CD4-positive, alpha-beta T cell treated with Interleukin-12 subunit alpha and Interleukin-12 subunit beta, for 1 hour (primary cell): ENCODE measurements around the gene GRB2.
"Not testable (repeated sequence)": the region's sequence is repeated elsewhere in the genome, so short reads cannot be mapped to it uniquely, and the experiment has no call there.

Experiments used
- DNase-seq: peaks from one replicate; pipeline ENCODE4 v3.0.0-alpha.2; 2020

GRB2 gene

DNA sequence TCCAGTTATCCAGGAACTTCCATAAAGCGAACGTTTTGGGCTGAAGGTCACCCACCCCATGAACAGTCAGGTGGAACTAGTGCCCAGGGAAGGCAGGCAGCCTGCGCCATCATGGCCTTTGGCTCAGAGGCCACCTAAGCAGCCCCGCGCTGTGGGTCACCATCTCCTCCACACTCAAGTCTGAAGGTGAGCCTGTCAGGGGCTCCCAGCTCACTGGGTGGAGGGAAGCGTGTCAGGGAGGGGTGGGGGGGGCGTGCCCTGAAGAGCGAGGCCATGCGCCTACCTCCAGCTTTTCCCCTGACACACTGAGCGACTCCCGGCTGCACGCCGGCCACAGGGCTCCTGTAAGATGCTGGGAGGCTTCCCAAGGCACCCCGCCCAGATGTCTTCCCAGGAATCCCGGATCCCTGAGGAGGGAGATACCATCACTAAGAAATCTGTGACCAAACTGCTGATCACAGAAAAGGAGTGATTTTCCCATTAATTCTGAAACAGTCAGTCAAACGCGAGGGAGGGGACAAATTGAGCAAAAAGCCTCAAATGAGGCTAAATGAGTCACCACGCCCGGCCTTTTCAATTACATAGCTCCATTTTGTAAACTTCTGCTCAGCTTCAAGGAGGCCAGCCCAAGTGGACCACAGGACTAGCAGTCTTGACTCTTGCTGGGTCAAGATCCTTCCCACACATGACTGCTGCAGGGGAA lies 89.8 kb downstream of the GRB2 start:
- DNase-seq = no peak

DNA sequence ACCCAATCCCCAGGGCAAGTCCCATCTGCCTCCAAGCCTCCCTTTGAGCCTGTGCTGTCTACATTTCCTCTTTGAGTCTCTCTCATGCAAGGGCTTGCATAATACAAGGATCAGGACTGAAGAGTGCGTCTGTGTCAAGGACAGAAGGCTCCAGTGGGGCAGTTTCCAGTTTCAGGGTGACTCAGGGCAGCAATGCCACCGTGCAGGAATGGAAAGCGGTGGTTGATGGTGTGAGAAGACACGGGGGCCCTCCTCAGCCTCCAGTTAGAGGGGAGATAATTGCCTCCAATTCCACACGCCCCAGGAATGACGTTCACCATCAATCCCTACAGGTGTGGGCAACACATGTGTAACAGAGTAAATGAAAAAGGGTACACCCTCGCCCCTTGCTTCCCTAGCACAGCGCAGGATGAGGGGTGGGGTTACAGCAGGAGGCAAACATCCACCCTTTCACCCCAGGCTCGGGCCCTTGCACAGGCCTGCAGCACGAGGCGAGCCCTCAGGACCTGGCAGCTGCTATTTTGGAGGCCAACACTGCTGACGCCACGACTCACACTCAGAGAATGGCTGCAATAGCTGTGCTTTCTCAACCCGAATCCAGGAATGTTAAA lies 91.4 kb downstream of the GRB2 start:
- DNase-seq = peak; percentile 17

DNA sequence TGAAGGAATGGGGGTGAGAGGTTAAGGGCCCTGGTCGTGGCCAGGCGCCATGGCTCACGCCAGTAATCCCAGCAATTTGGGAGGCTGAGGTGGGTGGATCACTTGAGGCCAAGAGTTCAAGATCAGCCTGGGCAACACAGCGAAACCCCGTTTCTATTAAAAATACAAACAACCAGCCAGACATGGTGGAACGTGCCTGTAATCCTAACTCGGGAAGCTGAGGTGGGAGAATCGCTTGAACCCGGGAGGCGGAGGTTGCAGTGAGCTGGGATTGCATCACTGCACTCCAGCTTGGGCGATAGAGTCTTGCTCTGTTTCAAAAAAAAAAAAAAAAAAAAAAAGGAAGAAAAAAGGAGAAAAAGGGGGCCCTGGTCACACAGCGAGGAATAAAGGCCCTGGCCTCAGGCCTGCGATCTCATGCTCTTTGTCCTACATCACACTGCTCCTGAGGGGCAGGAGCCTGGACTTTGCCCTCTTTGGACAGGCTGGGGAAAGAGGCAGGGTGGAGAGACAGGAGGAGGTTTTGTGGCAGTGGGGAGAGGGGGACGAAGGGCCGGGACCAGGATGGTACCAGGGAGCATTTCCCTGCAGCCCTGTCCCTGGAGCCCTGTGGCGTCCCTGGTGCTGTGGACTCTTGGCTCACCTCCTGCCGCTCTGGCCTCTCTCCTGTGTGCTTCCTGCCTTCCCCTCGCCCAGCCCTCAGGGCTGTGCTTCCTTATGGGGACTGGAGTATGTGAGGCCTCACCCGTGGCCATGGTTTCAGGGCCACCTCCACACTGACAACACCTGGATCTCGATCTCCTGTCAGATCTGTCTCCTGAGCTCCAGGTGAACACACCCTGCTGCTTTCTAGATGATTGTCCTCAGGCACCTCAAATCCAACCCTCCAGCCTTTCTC lies 96.5 kb downstream of the GRB2 start:
- DNase-seq = no peak

DNA sequence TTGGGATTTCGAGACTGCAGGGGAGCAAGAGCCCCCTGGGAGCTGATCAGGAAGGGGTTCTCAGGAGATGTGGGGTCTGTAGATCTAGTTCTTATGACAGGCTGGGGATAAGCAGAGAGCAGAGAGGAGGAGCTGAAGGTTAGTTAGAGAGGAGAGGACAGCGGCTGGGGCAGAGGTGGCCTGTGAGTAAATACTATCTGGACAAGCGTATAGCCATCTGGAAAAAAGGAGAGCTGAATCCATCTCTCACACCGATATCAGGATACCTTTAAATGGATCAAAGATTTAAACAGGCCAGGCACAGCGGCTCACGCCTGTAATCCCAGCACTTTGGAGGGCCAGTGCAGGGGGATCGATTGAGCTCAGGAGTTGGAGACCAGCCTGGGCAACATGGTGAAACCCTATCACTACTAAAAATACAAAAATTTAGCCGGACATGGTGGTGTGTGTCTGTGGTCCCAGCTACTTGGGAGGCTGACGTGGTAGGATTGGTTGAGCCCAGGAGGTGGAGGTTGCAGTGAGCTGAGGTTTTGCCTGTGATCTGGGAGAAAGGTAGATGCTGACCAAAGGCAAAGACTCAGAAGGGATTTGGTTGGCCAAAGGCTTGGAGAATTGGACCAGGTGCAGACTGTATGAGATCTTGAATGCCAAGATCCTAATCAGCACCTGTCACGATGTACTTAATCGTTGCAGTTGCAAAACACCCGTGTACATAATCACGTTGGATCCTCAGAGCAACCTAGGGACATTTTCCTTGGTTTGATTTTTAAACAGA lies 97.3 kb downstream of the GRB2 start:
- DNase-seq = no peak

DNA sequence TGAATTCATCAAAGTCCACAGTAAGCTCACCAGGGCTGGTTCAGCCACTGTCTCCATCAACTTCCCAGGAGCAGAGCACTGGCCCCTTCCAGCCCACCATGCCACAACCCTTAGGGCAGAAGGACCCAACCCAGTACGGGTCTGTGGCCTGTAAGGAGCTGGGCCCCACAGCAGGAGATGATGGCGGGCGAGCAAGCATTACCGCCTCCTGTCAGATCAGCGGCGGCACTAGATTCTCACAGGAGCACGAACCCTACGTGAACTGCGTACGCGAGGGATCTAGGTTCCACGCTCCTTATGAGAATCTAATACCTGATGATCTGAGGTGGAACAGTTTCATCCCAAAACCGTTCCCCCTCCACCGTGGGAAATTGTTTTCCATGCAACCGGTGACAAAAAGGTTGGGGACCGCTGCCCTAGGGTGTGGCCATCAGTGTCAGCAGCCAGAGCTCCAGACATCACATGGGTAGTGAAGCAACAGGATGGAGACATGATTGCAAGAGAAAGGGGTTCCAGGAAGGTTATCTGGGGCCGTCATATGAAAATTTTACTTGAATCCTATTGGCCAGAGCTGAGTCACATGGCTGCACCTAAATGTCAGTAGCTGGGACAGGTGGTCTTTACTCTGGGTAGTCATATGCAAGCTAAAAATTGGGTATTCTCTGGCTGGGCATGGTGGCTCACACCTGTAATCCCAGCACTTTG lies 103.8 kb downstream of the GRB2 start:
- DNase-seq = no peak

DNA sequence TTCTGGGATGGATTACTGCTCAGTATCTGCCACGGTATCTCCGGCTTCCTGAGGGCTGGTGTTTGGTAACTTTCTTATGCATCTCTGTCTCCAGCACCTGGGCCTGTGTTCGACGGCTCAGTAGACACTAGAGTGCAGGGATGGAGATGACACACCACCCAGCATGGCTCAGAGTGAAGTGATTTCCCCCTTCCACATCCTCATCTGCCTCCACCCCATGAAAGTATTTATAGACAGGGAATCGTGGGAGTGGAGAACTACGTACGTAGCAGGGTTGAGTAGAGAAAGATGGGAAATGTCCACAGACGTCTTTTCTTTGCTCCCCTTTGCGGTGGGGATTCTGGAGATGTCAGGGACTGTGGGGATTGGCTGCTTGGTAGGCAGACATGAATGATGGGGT lies 104.4 kb downstream of the GRB2 start:
- no peak for DNase-seq

DNA sequence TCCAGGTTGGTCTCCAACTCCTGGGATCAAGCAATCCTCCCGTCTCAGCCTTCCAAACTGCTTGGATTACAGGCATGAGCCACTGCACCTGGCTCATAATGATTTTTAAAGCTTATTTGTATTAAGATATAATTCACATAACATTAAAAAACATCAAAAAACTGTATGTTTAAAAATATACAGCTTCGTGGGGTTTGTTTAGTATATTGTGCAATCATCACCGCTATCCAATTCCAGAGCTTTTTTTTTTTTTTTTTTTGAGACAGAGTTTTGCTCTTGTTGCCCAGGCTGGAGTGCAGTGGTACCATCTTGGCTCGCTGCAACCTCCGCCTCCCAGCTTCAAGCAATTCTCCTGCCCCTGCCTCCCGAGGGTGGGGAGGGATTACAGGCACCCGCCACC lies 105.2 kb downstream of the GRB2 start:
- no peak for DNase-seq

DNA sequence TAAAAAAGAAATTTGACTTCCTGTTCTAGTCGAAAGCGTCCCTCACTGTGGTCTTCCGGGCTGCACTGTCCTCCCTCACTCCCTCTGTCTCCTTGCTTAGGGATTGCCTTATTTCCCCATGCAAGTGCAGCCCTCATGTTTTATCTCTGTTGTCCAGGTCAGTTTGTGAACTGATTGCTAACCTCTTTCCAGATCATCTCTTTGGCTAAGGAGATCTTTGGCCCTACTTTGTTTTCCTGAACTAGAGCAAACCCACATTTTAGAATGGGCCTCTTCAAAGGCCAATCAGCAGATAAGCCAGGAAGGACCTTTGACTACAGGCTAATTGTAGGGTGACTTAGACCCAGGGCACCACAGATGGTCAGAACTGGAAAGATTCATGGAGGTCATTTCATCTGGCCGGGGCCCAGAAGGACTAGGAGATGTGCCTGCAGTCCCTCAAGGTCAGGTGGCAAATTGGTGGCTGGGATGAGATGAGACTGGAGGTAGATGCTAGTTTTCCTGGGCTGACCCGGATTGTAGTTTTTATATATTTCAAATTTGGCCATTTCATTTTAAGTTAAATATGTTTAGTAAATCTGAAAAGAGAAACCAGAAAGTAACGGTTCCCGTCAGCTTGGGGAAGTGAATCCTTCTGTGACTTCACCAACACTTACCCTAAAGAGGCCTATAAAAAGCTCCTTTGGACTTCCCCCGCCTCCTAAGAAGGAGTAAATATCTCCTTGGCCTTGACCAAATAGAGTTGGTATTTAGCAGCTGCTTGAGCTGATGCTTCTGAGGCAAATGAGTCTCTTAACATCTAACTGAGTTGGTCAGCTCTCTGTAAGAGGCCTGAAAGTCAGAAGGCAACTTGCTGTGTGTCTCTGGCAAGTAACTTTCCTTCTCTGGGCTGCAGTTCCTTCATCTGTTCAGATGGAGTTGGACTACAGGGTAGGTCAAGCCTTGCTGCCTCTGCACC lies 110.0 kb downstream of the GRB2 start:
- no peak for DNase-seq

DNA sequence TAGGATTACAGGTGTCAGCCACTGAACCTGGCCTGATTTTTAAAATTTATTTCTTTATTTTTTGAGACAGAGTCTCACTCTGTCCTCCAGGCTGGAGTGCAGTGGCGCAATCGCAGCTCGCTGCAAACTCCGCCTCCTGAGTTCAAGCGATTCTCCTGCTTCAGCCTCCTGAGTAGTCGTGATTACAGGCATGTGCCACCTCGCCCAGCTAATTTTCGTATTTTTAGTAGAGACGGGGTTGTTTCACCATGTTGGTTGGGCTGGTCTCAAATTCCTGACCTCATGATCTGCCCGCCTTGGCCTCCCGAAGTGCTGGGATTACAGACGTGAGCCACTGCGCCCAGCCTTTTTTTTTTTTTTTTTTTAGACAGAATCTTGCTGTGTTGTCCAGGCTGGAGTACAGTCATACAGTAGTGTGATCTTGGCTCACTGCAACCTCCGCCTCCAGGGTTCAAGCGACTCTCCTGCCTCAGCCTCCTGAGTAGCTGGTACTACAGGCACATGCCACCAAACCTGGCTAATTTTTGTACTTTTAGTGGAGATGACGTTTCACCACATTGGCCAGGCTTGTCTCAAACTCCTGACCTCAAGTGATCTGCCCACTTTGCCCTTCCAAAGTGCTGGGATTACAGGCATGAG lies 112.5 kb downstream of the GRB2 start:
- not testable (repeated sequence) for DNase-seq

DNA sequence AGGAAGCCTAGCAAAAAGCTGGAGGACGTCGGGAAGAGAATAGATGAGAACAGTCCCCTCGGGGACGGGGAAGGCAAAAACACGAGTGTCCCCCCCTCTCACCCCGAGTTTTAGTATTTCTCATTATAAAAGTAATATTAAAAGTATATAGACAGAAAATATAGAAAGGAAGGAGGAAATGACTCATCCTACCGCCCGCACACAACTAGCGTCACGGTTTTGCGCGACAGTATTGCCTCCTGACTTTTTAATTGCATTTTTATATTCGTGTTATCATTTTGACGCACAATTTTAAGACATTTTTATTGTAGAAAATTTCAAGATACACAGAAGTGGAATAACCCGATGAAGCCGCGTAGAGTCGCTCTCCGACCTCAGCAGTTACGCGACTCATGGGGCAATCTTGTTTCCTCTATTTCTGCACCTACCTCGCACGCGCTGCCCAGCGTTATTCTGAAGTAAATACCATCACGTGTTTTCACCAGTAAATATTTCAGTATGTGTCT lies 115.6 kb downstream of the GRB2 start:
- DNase-seq = peak; percentile 63

DNA sequence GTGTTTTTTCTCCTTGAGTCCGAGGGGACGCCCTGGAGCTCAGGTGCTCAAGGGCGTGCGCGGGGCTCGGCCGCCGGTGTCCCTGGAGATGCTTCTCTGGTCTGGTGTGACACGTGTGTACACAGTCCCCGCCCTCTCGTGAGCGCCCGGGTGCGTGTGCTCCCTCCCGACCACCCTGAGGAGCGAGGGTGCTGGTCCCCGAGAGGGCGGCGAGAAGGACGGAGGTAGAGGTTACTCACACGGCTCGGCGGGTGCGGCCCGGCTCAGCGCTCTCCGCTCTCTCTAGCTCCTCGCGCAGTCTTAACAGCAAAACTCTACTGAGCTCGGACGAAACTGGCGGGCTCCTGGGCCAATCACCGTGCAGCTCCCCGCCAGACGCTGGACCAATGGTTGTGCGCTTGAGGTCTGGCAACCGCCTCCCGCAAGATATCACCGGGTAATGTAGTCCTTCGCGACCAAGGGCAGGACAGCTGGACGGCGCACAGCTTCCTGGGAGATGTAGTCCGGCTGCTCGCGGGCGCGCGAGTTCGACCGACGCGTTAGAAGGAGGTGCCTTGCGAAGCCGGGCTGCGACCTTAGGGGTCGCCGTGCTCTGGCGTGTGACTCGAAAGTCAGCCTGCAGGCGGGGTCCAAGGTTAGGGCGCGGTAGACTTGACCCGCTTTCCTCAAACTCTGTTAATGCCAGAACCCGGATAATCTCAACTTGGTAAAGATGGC lies 116.2 kb downstream of the GRB2 start, which contains the start of gene SLC25A19:
Gene SLC25A19, minus strand, starts transcription at position 319 of the 717 bp plus-strand sequence. CDS start 2,669 bp downstream, outside the sequence.
- peak; percentile 97 for DNase-seq

DNA sequence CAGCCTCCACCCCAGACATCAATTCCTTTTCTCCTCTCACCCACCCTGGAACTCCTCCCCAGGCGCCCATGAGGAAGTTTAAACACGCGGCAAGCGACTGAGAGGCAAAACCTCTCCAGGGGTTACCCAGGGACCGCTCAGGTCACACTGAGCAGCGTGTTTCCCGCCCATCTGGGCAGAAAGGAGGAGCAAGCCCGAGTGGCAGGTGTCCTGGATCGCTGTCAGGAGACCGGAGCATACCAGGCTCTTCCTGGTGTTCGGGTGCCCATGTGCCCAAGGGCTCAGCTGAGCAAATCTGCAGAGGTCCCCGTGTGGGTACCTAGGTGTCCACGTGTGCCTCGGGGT lies 116.7 kb downstream of the GRB2 start:
- DNase-seq = no peak

DNA sequence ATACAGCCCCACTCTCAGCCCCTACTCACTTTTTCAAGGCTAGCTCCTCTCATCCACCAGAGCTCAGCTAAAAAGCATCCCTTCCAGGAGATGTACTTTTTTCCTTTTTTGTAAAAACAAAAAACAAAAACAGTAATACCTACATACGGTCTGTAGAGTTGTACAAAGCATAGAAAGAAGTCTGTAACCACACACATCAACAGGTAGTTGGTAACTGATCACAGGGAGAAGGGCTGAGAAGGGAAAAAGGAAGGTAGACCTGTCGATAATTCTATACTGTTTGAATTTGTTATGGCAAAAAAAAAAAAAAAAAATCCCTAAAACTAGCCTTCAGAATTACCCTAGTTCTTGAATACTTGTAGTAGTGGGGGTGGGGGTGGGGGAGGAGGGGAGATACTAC lies 117.1 kb downstream of the GRB2 start:
- DNase-seq = no peak

DNA sequence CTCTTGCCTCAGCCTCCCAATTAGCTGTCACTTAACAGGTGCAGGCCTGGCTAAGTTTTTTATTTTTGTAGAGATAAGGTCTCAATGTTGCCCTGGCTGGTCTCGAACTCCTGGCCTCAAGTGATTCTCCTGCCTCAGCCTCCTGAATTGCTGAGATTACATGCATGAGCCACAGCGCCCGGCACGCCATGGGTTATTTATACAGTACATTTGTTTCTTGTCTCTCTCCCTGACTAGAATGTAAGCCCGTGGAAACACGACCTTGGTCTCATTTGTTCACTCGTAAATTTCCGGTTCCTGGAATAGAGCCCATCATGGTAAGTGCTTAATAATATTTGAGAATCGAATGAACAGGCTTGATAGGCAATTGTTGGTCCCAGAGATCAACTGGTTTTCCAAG lies 118.3 kb downstream of the GRB2 start:
- no peak for DNase-seq

DNA sequence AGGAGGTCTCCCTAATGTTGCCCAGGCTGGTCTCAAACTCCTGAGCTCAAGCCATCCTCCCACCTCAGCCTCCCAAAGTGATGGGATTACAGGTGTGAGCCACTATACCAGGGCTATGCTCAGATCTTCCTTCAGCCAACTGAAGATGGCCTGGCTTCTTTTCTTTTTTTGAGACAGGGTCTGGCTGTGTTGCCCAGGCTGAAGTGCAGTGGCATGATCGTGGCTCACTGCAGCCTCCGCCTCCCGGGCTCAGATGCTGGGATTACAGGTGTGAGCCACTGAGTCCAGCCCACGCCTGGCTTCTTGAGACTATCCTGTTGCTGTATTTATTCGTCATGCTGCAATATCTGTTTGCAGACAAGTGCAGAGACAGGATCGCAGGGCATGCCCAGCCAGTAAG lies 120.4 kb downstream of the GRB2 start:
- DNase-seq = no peak

DNA sequence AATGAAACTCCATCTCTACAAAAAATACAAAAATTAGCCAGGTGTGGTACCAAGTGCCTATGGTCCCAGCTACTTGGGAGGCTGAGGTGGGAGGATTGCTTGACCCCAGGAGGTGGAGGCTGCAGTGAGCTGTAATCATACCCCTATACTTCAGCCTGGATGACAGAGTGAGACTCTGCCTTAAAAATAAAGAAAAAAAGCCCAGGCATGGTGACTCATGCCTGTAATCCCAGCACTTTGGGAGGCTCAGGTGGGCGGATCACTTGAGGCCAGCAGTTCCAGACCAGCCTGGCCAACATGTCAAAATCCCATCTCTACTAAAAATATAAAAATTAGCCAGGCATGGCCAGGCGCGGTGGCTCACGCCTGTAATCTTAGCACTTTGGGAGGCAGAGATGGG lies 125.3 kb downstream of the GRB2 start:
- DNase-seq = not testable (repeated sequence)

DNA sequence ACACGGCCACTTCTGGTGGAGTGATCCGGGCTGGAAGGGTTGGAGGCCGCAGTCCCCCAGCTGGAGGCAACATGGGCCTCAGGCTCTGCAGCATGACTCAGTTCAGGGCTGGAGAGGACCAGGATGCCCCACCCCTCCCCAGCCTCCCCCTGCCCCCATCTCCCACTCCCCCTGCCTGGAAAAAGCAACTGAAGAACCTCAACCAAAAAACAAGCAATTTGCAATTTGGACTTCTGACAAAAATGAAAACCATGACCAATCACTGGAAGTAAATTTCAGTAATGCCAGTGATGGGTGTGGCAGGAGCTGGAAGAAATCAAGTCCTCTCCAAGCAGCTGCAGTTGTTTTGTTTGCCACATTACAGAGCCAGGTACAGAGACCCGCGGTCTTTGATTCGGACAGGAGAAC lies 127.8 kb downstream of the GRB2 start:
- DNase-seq = no peak

DNA sequence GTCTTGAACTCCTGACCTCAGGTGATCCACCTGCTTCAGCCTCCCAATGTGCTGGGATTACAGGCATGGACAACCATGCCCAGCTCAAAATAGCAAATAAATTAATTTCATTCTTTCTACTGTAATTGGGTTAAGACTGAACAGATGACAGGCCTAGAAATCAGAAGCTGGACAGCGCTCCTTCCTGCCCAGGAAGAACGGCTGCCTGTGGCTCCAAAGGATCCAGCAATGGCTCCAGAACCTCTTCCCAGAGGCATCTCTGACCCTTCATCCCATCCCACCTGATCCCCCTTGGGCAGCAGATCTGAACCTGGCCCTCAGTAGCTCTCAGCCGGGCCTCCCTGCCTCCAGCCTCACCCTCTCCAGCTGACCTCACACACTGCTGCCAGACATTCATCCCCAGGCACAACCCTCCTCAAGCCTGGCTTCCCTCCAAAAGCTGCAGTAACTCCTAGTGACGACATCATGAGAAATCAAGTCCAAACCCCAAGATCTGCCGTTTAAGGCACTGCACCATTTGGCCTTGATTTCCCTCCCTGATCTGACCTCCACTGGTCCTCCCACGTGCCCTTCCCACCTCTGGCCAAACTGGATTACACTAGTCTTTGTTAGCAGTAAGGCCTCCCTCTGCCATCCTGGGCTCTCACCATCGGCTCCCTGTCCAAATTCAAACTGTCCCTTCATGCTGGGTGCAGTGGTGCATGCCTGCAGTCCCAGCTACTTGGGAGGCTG lies 131.3 kb downstream of the GRB2 start:
- DNase-seq = no peak

DNA sequence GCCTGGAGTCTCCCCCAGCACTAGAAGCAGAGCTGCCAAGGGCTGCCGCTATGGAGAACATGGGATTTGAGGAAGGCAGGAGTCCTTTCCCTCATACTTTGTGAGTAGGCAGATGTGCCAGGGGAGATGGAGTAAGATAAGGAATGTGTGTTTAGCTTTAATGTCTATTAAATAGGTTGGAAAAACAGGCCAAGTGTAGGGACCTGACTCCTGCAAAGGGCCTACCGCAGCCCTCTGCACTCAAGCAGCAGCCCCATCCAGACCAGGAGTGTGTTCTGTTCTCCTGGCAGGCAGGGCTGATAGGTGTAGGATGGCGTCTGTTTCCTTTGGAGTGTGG lies 132.7 kb downstream of the GRB2 start:
- no peak for DNase-seq
